Measurements from ENCODE around the gene FOXP1.

The FOXP1 gene

GRCh38 chr3:71086777-71087142 is 496.8 kb downstream of the FOXP1 start:
- H3K4me2 ChIP-seq (ENCODE audit: low read length): no peak overlapping the region
- H3K27me3 ChIP-seq (ENCODE audit: control insufficient read depth, low read length): no peaks in the 10 kb centered on the region
- no peak for TF ChIP-seq EZH2phosphoT487 (IDR thresholded peaks at IDR 0.05; ENCODE audit: borderline replicate concordance, low read length)
- TF ChIP-seq, protein P1, sequence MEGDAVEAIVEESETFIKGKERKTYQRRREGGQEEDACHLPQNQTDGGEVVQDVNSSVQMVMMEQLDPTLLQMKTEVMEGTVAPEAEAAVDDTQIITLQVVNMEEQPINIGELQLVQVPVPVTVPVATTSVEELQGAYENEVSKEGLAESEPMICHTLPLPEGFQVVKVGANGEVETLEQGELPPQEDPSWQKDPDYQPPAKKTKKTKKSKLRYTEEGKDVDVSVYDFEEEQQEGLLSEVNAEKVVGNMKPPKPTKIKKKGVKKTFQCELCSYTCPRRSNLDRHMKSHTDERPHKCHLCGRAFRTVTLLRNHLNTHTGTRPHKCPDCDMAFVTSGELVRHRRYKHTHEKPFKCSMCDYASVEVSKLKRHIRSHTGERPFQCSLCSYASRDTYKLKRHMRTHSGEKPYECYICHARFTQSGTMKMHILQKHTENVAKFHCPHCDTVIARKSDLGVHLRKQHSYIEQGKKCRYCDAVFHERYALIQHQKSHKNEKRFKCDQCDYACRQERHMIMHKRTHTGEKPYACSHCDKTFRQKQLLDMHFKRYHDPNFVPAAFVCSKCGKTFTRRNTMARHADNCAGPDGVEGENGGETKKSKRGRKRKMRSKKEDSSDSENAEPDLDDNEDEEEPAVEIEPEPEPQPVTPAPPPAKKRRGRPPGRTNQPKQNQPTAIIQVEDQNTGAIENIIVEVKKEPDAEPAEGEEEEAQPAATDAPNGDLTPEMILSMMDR (IDR thresholded peaks at IDR 0.05; ENCODE audit: low read depth, low read length, poor library complexity, severe bottlenecking): no peak
- no peaks in the 10 kb centered on the region for H3F3A ChIP-seq (ENCODE audit: control insufficient read depth, insufficient read depth)
- no peak overlapping the region for H3K27ac ChIP-seq (ENCODE audit: low read depth, low read length)
- H3K9me2 ChIP-seq (replicated peaks; ENCODE audit: control insufficient read depth, low read length): no peaks in the 10 kb centered on the region
- H3K4me3 ChIP-seq (ENCODE audit: low read length): no peak overlapping the region
- H3K36me3 ChIP-seq (ENCODE audit: control insufficient read depth, low read length): peaks cover 8% of the 10 kb centered on the region
- peaks cover 15% of the 10 kb centered on the region for H4K20me1 ChIP-seq (ENCODE audit: control insufficient read depth, insufficient read depth, low read depth, low read length)
- H3K9me3 ChIP-seq (ENCODE audit: control insufficient read depth, insufficient read depth, low read length): no peaks in the 10 kb centered on the region
- peaks cover 32% of the 10 kb centered on the region for H3K79me2 ChIP-seq (ENCODE audit: control insufficient read depth, low read length)
- H3K4me1 ChIP-seq (ENCODE audit: control insufficient read depth, low read length): peaks cover 50% of the 10 kb centered on the region

DNA sequence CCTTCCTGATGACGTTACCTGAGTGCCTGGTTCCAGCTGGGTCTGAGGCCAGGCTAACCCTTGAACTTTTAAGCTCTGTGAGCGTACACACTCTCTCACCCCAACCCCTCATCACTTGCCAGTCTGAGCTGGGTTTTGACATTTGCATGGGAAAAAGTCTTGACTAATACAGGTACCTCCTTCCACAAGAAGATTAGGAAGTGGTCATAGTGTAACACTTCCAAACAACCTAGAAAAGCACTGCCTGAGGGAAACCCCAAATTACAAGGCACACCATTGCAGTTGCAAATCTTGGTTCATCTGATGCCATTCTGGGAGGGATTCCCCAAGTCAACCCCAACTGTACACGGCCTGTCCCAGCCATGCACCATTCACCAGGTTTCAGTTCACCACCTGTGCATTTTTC is 499.8 kb downstream of the FOXP1 start:
- Histone ChIP-seq H3K9me3 (ENCODE audit: control insufficient read depth, insufficient read depth, low read length) (no peaks in the 10 kb centered on the region), H3K4me3 (ENCODE audit: low read length) (no peak overlapping the region), H3K36me3 (ENCODE audit: control insufficient read depth, low read length) (peaks cover 2% of the 10 kb centered on the region; the same call in 1 of the 2 replicates), H4K20me1 (ENCODE audit: control insufficient read depth, insufficient read depth, low read depth, low read length) (peaks cover 25% of the 10 kb centered on the region), H3K27ac (ENCODE audit: low read depth, low read length) (no peak overlapping the region), H3K27me3 (ENCODE audit: control insufficient read depth, low read length) (no peaks in the 10 kb centered on the region), H3K79me2 (ENCODE audit: control insufficient read depth, low read length) (peaks cover 26% of the 10 kb centered on the region), H3F3A (ENCODE audit: control insufficient read depth, insufficient read depth) (no peaks in the 10 kb centered on the region), H3K4me1 (ENCODE audit: control insufficient read depth, low read length) (peaks cover 20% of the 10 kb centered on the region), H3K9me2 (replicated peaks; ENCODE audit: control insufficient read depth, low read length) (no peaks in the 10 kb centered on the region), H3K4me2 (ENCODE audit: low read length) (no peak overlapping the region)
- no peak for TF ChIP-seq EZH2phosphoT487 (IDR thresholded peaks at IDR 0.05; ENCODE audit: borderline replicate concordance, low read length)
- TF ChIP-seq, protein P1 (IDR thresholded peaks at IDR 0.05; ENCODE audit: low read depth, low read length, poor library complexity, severe bottlenecking): no peak

DNA sequence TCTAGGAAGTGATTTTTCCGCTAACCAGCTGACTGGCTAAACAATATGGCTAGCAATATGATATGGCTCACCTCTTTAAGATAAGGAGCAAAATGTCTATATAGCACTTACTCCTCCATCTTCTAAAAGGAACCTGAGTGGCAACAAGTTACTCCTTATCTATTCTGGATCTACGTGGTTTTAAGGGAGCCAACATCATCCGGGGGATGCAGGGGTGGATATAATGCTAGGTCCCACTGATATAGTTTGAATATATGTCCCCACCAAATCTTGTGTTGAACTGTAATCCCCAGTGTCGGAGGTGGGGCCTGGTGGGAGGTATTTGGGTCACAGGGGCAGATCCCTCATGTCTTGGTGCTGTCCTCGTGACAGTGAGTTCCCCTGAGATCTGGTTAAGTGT is 500.7 kb downstream of the FOXP1 start:
- peaks cover 11% of the 10 kb centered on the region for H3K4me1 ChIP-seq (ENCODE audit: control insufficient read depth, low read length)
- H3K9me3 ChIP-seq (ENCODE audit: control insufficient read depth, insufficient read depth, low read length): no peaks in the 10 kb centered on the region
- H3K4me2 ChIP-seq (ENCODE audit: low read length): no peak overlapping the region
- TF ChIP-seq, protein P1 (IDR thresholded peaks at IDR 0.05; ENCODE audit: low read depth, low read length, poor library complexity, severe bottlenecking): no peak
- no peak for TF ChIP-seq EZH2phosphoT487 (IDR thresholded peaks at IDR 0.05; ENCODE audit: borderline replicate concordance, low read length)
- H3K27me3 ChIP-seq (ENCODE audit: control insufficient read depth, low read length): no peaks in the 10 kb centered on the region
- peaks cover 2% of the 10 kb centered on the region; the same call in 1 of the 2 replicates for H3K36me3 ChIP-seq (ENCODE audit: control insufficient read depth, low read length)
- H4K20me1 ChIP-seq (ENCODE audit: control insufficient read depth, insufficient read depth, low read depth, low read length): peaks cover 18% of the 10 kb centered on the region
- no peak overlapping the region for H3K27ac ChIP-seq (ENCODE audit: low read depth, low read length)
- peaks cover 23% of the 10 kb centered on the region for H3K79me2 ChIP-seq (ENCODE audit: control insufficient read depth, low read length)
- no peaks in the 10 kb centered on the region; the same call in 1 of the 2 replicates for H3F3A ChIP-seq (ENCODE audit: control insufficient read depth, insufficient read depth)
- no peaks in the 10 kb centered on the region for H3K9me2 ChIP-seq (replicated peaks; ENCODE audit: control insufficient read depth, low read length)
- no peak overlapping the region for H3K4me3 ChIP-seq (ENCODE audit: low read length)
